ENCODE data around the gene GNAO1.

GRCh38 chr16:56163938-56164337, 27.4 kb upstream of the GNAO1 start:
- TF ChIP-seq, protein P1, sequence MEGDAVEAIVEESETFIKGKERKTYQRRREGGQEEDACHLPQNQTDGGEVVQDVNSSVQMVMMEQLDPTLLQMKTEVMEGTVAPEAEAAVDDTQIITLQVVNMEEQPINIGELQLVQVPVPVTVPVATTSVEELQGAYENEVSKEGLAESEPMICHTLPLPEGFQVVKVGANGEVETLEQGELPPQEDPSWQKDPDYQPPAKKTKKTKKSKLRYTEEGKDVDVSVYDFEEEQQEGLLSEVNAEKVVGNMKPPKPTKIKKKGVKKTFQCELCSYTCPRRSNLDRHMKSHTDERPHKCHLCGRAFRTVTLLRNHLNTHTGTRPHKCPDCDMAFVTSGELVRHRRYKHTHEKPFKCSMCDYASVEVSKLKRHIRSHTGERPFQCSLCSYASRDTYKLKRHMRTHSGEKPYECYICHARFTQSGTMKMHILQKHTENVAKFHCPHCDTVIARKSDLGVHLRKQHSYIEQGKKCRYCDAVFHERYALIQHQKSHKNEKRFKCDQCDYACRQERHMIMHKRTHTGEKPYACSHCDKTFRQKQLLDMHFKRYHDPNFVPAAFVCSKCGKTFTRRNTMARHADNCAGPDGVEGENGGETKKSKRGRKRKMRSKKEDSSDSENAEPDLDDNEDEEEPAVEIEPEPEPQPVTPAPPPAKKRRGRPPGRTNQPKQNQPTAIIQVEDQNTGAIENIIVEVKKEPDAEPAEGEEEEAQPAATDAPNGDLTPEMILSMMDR (IDR thresholded peaks at IDR 0.05), result no peak
- no peak for TF ChIP-seq POLR2A (IDR thresholded peaks at IDR 0.05)
- no peak for TF ChIP-seq EP300 (IDR thresholded peaks at IDR 0.05)
